CD4-positive, alpha-beta T cell treated with Interleukin-1 beta for 1 hour (primary cell): ENCODE results near the gene PCID2.

Experiments used
- DNase-seq, 2 donors: peaks; one replicate each; pipeline ENCODE4 v3.0.0-alpha.2; 2020 to 2022

The PCID2 gene

GRCh38 chr13:113186061-113186900 is 22.2 kb downstream of the PCID2 start:
- peak; percentile 31 to 33 for DNase-seq

GRCh38 chr13:113184568-113185440 is 23.7 kb downstream of the PCID2 start:
- DNase-seq: peak in 1 of 2 donors; percentile 41

GRCh38 chr13:113183450-113184129 is 24.9 kb downstream of the PCID2 start:
- no peak for DNase-seq

DNA sequence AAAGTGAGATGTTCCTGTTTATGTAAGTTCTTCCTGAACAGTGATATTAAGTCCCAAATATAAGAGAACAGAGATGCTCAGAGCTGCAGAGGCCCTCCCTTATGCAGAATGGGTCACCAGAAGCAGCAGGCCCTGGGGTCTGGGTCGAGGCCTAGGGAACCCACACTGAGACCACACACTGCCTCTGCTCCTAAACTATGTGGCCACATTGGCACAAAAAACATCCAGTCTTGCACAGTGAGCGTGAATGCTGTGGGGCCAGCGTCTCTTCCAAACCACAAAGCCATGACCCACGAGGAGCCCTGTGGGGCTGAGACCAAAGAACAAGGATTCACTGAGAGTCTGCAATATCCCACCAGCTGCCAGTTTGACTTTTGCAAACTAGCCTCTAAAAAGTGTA is 26.4 kb downstream of the PCID2 start:
- no peak for DNase-seq

DNA sequence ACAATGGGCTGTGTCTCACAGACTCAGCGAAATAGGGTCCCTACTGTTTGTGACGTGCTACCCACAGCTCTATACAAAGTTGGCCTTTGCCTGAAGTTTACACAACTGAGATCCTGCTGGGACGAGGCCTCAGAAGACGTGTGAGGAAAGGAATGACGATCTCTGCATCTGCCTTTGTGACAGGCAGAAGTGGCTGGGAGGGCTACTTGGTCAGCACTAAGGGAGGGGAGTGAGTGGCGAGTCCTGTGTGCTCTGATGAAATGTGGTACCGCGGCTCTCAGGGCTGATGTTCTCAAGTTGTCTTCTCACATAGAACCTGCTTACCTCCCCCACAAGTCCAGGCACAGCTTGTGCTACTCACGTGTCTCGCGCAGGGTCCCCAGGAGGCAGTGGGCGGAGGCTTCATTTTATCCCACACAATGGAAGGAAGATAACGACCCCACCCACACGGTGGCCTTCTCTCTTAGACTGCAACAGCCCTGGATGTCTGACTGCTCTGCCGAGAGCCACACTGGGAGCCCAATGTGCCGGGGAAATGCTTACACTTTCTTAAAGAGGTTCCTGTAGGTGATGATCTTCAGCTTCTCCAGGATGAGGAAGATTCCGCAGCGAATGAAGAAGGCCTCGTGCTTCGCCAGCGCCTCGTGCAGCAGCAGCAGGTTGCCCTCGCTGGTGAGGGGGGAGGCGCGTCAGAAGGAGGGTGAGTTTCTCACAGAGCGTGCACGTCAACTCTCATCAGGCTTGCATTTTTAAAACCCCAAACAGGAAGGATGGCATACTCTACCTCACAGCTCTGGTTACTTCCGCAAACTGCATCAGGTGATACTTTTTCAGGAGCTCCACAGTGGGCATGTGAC is 28.9 kb downstream of the PCID2 start:
- DNase-seq: peak; percentile 23 to 41

DNA sequence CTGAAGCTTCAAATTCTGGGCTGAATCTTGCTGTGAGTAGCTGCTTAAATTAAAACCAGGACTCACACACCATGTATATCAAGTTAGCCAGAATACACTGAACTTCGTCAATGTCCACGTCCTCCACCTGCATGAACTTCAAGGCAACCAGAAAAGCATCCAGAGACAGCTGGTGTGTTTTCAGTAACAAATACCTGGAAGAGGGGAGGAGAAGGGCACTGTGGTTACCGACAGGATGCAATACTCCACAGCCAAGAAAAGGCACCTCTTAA is 29.6 kb downstream of the PCID2 start:
- no peak for DNase-seq

DNA sequence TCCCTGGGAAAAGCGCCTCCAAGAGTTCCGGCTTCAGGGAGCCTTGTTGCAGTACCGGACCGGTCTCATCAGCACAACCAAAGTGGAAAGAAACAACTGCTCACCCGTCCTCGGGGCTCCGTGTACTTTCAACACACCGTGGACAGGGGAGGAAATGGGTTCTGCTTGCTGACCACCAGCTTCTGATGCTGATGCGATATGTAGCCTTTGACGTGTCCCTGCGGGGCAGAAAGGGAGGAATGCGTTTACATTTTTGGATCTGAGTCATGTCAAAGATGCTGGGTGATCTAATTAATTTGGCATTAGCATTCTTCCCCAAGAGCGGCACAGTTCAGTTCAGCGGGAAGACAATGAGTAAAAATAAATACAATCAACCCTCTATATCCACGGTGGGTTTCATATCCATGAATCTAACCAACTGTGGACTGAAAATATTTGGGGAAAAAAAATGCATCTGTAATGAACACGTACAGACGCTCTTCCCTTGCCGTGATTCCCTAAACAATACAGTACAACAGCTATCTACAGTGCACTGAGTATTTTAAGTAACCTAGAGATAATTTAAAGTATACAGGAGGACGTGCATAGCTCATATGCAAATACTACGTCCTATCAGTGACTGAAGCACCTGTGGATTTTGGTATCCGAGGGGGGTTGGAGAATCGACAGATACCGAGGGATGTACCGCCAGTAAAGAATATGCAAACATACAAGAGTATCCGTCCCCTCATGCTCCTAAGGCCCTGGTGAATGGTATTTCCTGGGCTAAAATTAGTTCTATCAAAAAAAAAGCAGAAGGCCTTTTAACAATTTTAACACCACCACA is 30.2 kb downstream of the PCID2 start:
- DNase-seq: no peak

GRCh38 chr13:113176822-113177221 is 31.6 kb downstream of the PCID2 start:
- no peak for DNase-seq

DNA sequence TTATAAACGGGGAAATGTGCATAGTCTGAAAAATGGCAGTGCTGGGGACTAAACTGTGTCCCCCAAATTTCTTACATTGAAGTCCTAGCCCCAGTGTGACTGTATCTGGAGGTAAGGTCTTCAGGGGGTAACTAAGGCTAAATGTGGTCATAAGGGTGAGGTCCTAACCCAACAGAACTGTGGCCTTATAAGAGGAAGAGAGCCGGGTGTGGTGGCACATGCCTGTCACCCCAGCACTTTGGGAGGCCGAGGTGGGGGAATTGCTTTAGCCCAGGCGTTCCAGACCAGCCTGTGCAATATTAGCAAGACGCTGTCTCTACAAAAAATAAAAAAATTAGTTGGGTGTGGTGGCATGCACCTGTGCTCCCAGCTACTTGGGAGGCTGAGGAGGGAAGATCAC is 32.2 kb downstream of the PCID2 start:
- peak; percentile 75 to 84 for DNase-seq

DNA sequence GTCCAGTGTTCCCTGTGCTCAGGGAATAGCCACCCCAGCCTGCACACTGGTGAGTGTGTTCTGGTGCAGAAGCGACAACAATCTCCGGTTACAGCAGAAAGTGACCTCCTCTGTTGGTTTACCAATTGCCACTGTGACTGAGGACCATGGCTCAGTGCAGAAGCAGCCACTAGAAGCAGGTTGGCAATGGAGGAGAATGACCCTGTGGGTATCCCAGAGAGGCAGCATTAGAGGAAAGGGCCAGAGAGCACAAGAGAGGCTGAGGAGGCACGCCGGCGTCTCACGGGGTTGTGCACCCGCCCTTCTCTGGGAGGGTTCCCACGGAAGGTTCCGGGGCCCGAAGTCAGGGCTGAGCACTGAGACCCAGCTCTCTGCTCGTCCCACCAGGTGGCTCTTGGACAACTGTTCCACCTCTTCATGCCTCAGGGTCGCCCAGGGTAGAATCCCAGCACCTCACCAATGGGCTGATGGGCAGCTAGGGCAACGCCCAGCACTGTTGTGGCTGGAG is 36.0 kb downstream of the PCID2 start:
- no peak for DNase-seq

DNA sequence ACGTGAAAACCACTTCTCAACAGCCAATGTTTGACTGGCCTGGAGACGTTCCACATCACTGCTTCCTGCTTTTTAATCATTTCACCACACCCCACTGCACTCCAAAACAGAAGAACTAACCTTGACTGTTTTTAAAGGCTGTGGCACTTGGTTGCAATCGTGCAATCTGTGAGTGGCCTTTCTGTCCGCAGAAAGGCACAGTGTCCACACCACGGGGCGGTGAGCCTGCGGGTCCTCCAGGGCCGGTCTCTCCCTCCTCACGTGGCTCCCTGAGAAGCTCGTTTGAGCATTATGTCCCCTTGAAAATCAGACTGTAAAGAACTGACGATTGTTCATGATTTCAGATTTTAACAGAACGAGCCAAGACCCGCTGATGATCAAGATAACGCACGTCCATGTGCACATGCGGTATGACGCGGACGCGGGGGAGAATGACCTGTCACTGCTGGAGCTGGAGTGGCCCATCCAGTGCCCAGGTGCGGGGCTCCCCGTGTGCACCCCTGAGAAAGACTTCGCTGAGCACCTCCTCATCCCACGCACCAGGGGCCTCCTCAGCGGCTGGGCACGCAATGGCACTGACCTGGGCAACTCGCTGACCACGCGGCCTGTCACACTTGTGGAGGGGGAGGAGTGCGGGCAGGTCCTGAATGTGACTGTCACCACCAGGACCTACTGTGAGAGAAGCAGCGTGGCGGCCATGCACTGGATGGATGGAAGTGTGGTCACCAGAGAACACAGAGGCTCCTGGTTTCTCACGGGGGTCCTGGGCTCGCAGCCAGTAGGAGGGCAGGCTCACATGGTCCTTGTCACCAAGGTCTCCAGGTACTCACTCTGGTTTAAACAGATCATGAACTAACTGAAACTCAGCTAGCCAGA is 37.0 kb downstream of the PCID2 start:
- no peak for DNase-seq

GRCh38 chr13:113170511-113170910 is 38.0 kb downstream of the PCID2 start:
- no peak for DNase-seq

GRCh38 chr13:113169277-113170272 is 38.9 kb downstream of the PCID2 start:
- no peak for DNase-seq

DNA sequence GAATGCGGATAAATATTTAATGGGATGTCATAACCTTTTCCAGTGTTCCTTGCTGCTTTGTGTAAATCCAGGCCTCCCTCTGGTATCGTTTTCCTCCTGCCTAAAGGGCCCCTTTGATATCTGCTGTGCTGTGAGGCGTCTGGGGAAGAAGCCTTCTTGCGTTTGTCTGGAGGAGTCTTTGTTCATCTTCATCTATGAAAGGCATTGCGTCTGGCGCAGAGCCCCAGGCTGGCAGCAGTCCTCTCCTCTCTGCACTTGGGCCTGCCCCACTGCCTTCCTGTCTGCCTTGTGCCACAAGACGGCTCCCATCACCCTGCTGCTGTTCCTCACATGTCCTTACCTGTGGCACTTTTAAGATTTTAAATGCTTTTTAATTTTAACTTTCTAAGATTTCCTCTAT is 40.3 kb downstream of the PCID2 start:
- DNase-seq: no peak

GRCh38 chr13:113167575-113167974 is 40.9 kb downstream of the PCID2 start:
- no peak for DNase-seq

DNA sequence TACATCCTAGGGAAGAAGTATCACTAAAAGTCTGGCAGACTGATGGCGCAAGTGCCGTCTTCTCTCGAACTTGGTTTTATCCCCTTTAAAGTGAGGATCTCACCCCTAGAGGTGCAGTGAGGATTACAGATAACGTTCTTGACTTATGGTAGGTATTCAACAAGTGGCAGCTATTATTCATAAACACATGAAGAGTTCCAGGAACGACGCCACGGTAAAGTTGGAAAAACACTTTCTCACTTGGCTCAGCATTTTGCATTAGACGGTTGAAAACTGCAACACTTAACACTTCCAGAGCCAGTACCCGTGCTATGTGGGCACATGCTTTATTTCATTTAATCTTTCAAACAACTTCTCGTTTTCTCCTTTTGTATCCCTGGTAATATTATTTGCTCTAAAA is 41.3 kb downstream of the PCID2 start:
- no peak for DNase-seq

DNA sequence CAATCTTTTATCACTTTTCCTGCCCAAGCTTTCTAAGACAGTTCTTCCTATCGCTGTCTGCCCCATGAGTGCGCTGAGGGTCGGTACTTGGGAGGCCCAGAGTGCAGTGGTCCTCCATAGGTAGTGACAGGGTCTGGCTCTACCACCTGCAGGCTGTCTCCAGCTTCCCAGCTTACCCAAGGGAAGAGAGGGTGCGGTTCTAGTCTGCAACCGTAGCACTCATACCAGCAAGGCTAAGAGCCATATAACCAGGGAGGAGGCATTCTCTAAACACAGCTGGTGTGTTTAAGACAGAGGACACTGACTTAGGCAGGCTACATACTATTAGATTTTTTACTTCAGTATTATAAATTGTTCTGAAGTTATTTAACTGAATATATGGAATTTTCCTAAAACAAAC is 41.8 kb downstream of the PCID2 start:
- no peak for DNase-seq

DNA sequence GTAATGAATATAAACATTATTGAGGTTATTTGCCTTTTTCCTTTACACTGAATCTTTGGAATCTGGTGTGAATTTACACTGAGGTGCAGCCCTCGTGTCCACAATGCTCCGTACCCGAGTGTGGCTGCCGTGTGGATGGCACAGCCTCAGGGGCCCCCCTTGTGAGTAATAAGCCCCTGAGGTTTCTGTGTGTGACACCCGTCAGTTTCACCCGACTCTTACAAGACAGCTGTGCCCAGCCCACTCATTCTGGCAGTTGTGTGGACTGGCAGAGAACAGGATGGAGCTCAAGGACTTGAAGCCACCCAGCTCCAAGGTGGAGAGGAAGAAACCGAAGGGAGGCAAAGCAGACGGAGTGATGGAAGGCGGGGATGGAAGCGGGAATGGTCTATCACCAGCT is 42.2 kb downstream of the PCID2 start:
- DNase-seq: no peak

DNA sequence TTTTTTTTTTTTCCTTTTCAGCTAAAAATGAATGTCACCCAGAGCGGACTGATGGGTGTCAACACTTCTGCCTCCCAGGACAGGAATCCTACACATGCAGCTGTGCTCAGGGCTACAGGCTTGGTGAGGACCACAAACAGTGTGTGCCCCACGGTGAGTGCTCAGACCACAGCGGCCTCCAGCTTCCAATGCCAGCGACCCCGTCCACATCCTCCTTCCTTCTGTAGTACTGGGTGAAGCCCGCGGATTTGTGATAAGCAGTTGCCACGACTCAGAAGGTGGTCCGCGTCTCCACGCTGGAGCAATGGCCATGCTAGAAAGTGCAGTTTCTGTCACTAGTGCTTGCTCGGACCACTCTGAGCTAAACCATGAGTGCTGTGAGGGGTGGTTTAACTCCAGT is 44.0 kb downstream of the PCID2 start:
- no peak for DNase-seq
